ENCODE measurements around the gene CCSER1.
"Not testable (repeated sequence)": the region's sequence is repeated elsewhere in the genome, so short reads cannot be mapped to it uniquely, and the experiment has no call there.

Gene CCSER1

DNA sequence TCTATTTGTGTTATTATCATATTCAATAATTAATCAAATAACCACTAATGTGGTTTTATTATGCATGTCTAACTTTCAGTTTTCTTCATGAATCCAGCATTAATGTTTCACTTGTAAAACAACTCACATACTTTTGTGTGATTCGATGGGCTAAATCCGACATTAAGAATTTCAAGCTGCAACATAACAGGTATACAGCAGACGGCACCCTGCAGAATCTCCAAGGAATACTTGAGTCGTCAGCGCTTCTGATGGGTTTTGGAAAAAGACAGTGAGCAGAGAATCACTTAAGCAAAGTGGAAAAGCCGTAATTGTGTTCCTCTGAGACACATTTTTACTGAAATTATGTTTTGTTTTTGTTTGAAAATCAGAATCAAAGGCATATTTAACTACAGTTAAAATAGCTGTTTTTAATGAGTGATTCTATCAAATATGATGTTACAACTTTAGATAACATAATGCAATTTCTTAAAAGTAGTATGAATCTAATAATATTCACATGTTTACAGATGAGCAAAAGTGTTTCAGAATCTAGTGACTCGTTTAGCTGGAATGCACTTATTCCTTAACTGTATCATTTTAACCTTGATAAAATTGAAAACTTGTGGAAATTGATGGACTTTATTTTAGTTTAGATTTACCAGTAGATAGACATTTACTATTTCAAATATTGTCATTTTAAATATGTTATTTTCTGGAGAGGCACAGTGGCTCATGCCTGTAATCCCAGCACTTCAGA is 514.8 kb downstream of the CCSER1 start:
- in situ Hi-C loops (cut with HindIII; ENCODE audit: low sequenced_read_pairs): no loop called here

DNA sequence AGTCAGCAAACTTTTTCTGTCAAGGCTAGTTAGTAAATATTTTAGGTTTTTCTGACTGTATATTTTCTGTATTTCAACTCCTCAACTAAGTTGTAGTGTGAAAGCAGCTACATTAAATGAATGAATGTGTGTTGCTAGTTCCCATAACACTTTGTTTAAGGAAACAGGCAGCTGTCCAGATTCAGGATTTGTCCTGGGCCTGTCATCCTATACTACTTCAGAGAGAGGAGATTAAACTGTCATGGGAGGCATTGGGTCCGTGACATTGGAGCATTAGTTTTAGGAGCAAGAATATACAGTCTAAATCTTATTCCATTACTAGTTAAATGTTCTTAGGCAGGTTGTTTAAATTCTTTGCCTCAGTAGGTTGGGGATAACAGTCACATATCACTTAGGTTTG is 516.0 kb downstream of the CCSER1 start:
- in situ Hi-C loops (cut with HindIII; ENCODE audit: low sequenced_read_pairs): no loop called here

DNA sequence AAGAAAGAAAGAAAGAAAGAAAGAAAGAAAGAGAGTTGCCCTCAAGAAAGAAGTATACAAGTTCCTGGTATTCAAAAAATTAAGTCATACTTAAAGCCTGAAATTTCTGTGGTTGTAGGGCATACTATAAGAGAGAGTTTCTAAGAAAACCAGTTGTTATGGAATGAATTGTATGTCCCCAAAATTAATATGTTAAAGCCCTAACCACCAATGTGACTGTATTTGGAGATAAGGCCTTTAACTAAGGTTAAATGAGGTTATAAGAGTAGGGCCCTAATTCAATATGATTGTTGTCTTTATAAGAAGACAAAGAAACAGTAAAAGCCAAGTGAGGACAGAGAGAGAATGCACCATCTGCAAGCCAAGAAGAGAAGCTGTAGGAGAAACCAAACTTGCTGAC is 521.1 kb downstream of the CCSER1 start:
- in situ Hi-C loops (cut with HindIII; ENCODE audit: low sequenced_read_pairs): no loop called here

DNA sequence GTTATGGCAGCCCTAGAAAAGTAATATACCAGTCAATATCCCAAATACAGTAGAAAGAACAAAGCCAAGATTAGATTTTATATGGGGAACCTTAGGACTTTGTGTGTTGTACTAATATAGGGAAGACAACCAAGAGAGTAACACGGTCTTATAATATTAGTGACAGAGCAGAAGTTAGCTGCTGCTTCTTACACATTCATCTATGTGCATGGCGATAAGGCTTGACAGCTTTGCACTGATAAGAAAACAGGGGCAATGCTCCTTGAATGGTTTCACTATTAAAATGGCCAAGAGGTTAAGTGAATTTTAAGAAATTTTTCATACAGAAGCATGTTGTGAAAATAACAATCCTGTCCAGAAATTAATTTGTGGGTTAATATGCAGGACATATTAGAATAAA is 521.6 kb downstream of the CCSER1 start:
- in situ Hi-C loops (cut with HindIII; ENCODE audit: low sequenced_read_pairs): no loop called here

DNA sequence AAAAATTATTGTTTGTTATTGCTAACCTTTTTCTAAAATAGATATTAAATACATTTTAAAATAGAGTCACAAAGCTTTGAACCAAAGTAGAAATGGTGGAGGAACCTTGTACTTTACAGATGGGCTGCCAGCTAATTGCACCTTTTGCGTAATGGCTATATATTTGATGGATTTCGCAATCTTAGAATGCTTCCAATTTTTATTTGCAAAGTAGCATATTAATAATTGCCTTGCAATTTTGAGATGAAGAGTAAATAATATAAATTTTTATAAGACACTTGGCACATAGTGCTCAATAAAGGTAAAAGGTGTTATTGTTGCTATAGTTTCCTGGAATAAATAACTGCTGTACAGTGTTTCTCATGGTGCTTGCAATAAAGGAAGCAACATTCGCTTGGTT is 533.5 kb downstream of the CCSER1 start:
- in situ Hi-C loops (cut with HindIII; ENCODE audit: low sequenced_read_pairs): no loop called here

DNA sequence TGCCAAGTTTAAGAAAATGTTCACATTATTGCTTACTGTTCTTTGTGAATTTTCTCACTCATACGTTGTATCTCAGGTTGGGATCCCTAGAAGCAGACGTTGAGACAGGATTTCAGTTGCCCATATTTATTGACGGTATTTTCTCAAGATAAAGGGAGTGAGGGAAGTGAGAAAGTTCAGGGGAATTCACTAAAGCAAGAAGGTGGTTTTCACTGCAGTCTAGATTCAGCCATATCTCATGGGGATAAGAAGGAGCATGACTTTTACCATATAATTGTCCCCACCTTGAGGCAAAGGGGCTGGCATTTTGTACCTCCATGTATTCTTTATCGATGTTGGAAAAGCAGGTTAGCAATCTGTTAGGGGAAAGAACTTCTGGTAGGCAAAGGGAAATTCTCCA is 543.0 kb downstream of the CCSER1 start:
- in situ Hi-C loops (cut with HindIII; ENCODE audit: low sequenced_read_pairs): no loop called here

DNA sequence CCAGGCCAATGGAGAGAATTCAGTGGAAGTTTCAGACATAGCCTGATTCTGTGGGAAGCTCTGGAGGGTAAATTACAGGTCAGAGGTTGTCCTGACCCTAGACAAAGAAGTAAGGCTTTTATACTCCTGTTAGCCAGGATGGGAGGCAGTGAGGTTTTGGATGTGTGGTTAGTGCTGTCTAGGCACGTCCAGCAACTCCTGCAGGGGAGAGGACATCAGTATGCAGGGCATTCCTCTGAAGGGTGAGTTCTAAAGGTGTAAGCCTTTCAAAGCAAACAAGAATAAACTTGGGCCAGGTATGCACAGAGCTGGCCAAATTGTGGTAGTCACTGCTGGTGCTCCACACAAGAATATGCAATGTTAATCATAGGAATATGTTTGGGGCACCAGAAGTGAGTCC is 562.5 kb downstream of the CCSER1 start:
- in situ Hi-C loops (cut with HindIII; ENCODE audit: low sequenced_read_pairs): no loop called here

DNA sequence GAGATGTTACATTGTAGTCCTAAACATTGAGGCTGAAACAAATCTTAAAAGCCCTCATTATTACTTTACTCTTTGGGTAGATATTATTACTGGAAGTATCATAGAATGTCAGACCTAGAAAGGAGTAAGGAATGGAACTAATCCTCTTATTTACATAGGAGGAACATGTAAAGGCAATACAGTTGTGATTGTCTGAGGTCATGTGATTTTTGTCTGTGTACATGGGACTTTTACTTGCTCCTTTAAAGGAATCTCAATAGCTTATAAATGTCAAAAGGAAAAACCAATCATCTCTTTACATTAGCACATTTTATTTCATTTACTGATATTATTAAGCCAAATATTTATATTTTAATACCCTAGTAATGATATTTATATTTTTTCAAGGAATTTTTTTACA is 568.2 kb downstream of the CCSER1 start:
- in situ Hi-C loops (cut with HindIII; ENCODE audit: low sequenced_read_pairs): no loop called here

DNA sequence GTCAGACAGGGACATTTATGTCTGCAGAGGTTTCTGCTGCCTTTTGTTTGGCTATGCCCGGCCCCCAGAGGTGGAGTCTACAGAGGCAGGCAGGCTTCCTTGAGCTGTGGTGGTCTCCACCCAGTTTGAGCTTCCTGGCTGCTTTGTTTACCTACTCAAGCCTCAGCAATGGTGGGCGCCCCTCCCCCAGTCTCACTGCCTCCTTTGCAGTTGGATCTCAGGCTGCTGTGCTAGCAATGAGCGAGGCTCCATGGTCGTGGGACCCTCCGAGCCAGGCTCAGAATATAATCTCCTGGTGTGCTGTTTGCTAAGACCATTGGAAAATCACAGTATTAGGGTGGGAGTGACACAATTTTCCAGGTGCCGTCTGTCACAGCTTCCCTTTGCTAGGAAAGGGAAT is 578.3 kb downstream of the CCSER1 start:
- in situ Hi-C loops (cut with HindIII; ENCODE audit: low sequenced_read_pairs): not testable (repeated sequence)

DNA sequence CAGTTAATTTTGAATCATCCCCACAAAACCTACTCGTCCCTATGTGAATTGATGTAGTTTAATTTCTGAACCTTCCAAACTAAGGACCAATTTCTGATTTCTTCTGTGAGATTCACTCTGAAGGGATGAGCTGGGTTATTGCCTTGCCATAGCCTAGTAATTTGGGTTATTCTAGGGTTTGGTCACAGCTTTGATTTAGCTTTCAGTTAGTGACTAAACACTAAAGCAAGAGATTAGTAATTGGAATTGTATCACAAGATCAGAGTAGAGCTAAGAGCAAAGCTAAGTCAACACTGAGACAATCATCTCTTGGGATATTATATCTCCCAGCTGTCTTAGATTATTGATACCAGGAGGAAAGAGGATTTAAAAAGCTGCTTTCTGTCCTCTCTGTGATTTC is 588.0 kb downstream of the CCSER1 start:
- in situ Hi-C loops (cut with HindIII; ENCODE audit: low sequenced_read_pairs): no loop called here

DNA sequence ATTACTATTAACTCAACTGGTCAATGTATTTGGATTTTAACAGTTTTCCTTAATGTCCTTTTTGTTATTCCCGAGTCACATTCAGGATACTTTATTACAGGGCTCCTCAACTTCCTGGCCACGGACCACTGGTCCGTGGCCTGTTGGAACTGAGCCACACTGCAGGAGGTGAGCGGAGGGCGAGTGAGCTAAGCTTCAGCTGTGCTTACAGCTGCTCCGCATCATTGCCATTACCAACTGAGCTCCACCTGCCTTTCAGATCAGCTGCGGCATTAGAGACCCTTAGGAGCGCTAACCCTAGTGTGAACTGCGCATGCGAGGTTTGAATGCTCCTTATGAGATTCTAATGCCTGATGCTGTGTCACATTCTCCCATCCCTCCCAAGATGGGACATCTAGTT is 591.7 kb downstream of the CCSER1 start:
- in situ Hi-C loops (cut with HindIII; ENCODE audit: low sequenced_read_pairs): no loop called here

DNA sequence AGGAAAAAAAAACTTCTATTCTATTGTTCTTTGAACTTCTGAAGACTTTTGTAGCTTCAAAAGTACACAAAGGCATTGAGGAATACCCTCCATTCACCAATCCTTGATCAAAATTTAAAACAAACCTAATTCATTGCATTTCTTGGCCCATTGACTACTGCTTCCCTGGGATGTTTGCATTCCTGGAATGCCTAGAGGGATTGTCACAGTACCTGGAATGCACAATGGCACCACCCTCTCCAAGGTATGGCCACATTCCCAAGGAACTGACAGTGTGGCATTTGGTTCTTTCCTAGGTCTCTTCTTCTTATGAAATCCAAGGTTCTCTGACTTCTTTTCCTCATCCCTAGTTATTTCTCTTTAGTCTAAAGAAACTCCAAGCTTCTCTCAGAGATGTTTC is 600.7 kb downstream of the CCSER1 start:
- in situ Hi-C loops (cut with HindIII; ENCODE audit: low sequenced_read_pairs): no loop called here

DNA sequence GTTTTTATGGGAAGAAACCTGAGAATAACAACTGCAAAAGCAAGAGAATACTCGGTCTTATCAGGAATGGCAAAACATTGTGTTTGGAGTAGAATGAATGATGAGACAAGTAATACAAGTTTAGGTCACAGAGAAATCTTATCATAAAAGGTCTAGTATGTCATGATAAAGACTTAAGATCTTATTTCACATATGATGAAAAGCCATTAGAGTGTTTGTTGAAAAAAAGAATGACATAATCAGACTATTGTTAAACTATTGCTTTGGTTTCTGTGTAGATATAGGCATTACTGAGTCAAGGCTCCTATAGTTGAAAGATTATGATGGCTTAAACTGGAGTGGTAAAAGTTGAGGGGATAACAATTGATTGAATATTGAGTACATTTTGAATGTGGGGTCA is 603.6 kb downstream of the CCSER1 start:
- in situ Hi-C loops (cut with HindIII; ENCODE audit: low sequenced_read_pairs): no loop called here

DNA sequence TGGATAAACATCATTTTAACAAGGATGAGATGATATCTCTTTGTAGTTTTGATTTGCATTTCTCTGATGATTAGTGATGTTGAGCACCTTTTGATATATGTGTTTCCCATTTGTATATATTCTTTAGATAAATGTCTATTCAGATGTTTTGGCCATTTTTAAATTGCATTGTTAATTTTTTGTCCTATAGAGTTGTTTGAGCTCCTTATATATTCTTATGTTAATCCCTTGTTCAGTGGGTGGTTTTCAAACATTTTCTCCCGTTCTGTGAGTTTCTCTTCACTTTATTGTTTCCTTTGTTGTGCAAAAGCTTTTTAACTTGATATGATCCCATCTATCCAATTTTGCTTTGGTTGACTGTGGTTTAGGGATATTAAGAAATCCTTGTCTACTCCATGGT is 606.0 kb downstream of the CCSER1 start:
- in situ Hi-C loops (cut with HindIII; ENCODE audit: low sequenced_read_pairs): no loop called here

DNA sequence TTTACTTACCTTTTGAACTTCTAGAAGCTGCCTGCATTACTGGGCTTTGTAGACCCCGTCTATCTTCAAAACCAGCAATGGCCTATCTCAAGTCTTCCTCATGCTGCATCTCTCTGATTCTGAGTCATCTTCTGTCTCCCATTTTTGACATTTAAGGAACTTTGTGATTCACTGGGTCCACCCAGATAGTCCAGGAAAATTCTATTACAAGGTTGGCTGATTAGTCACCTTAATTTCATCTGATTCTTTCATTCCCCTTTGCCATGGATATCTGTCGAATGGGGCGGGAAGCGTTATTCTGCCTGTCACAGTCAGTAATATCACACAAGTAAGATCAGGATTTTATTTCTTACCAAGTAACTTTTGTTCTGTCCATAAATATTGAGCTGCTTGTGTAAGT is 618.0 kb downstream of the CCSER1 start:
- in situ Hi-C loops (cut with HindIII; ENCODE audit: low sequenced_read_pairs): no loop called here

DNA sequence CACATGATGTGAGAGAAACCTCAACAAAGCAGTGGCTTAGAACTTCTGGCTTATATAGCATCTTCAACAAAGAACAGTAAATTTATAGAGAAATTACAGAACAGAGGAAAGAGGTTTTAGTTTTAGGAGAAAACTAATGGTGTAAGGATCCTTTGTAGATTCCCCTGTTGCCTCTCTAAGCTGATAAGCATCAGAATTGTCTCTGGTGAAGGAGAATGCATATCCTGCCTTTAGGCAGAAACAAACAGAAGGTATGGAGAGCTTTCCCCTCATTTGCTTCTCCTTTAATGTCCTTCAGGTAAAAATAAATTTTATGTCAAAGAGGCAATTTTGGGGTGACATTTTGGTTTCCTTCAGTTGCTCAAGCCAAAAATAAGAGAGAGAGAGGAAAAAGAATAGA is 625.9 kb downstream of the CCSER1 start:
- in situ Hi-C loops (cut with HindIII; ENCODE audit: low sequenced_read_pairs): no loop called here

DNA sequence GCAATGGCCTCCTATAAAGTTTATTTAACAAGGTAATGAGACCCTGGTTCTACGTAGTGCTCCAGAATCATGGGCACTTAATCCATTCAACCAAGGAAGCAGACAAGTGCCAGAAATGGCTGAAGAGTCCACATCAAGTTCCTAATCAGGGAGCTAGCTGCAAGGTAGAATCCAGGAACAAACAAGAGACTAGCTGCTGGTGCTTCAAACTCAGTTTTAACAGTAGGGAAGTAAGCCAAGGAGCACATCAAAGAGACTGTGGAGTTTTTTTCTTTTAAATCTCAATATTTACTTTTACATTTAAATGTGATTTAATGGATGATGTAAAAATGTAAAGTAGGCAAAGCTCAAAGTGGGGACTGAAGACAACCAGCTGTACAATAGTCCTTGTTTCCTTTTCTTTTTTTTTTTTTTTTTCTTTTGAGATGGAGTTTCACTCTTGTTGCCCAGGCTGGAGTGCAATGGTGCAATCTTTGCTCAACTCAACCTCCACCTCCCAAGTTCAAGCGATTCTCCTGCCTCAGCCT is 630.4 kb downstream of the CCSER1 start:
- in situ Hi-C loops (cut with HindIII; ENCODE audit: low sequenced_read_pairs): no loop called here

DNA sequence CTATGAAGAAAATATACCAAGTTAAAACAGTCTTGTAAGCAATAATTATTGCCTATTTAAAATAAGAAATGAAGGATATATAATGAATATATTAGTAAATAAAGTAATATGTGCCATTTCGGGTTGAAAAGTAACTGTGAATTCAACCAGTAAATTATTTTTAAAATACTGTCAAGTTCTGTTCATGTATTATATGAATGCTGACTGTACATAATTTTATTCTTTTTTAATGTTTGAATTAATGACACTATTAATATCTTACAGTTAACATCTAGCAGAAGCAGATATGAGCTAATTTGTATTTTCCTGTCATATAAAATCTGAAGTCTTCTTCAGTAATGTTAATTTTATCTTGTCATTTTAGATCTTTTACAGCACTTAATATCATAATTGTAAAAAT is 632.9 kb downstream of the CCSER1 start:
- in situ Hi-C loops (cut with HindIII; ENCODE audit: low sequenced_read_pairs): no loop called here

DNA sequence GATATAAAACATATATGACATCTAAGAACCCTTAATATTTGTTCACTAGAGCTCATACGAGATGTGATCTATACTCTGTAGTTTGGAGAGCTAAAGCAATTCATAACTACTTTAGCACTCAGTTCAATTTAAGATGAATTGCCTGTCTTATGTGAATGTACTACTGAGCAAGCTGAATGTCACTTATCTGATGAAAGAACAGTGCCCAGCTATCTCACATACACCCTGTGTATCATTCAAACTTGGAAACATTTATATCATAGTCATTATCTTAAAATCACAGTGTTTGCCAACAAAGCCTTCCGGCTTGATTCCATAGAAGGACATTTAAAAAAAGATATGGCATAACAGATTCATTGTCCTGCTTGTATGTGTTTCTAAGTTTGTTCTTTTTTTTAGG is 639.6 kb downstream of the CCSER1 start:
- in situ Hi-C loops (cut with HindIII; ENCODE audit: low sequenced_read_pairs): no loop called here

DNA sequence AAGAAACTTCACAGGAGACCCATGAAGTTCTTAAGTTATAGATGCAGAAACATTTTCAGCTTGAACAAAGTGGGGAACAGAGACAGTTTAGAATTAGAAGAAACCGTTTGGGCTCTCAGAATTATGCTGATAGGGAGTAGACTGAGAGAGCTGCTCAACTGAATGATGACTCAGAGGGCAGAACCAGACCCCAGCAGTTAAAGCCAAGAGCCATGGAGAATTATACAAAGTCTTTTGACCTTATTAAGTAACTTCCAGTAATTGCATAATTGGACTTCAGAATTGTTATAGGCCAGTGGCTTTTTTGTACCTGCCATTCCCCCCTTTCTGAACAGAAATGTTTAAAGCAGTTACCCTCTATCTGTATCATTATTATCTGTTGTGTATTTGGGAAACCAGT is 642.1 kb downstream of the CCSER1 start:
- in situ Hi-C loops (cut with HindIII; ENCODE audit: low sequenced_read_pairs): no loop called here

DNA sequence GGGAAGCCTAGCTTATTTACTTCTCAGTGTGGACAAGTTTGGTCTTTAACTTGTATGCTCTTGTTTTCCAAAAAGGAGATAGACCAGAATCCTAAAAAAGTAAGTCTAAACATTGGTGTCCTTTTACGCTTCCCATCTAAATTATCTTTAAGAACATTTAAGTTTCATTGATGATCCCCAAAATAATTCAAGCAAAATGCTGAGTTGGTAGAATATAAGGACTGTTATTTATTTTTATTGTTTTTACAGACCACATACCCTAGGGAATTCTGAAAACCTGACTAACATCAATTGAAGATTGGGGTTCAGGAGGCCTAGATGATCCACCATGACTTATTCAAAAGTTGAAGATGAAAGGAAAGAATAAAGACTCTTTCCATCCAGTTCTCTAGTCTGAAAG is 653.0 kb downstream of the CCSER1 start:
- in situ Hi-C loops (cut with HindIII; ENCODE audit: low sequenced_read_pairs): no loop called here

DNA sequence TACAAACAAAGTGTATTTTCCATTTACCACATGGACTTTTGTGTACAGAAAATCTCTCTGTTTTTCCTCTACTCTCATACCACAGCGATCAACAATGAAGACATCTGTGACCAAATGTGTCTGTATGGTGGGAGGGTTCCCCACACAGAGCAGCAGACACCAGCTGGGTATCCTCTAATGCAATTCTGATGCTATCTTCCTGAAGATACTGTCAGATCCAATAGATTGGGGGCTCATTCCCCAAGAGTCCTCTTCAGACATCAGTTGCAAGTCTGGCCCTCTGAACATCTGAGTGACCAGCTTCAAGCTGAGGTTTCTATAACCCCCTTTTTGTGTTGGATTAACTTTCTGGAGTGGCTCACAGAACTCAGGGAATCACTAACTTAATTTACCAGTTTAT is 659.4 kb downstream of the CCSER1 start:
- in situ Hi-C loops (cut with HindIII; ENCODE audit: low sequenced_read_pairs): no loop called here

DNA sequence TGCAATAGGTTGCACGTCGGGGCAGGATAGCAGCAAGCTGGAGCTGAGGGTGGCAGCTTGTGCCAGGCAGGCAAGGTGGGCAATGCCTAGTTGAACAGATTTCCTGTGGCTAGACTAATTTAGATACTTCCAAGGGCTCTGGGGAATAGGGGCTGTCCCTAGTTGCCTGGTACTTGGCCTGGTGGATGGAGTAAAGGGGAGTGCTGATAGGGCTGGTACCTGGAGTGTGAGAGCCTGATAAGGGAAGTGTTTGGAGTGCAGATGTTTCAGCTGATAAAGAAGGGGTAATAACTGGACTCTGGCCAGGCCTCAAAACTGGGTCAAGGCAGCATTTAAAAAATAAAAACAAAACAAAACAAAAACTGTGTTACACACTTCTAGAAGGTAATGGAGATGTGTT is 665.5 kb downstream of the CCSER1 start:
- in situ Hi-C loops (cut with HindIII; ENCODE audit: low sequenced_read_pairs): no loop called here

Measured in endothelial cell of hepatic sinusoid (primary cell).